Loucy (cell line): ENCODE data around the gene THSD7A.

Source experiments
- H2AFZ ChIP-seq: fragments of 200-600 bp; sonication (generic); 2 replicates; pipeline ENCODE4 v1.6.0; 2016; ENCODE audit warnings: antibody characterized with exemption, mild to moderate bottlenecking, low read length, moderate library complexity
- H3F3A ChIP-seq: fragments of 200-600 bp; 2 replicates; pipeline ENCODE4 v1.6.0; 2016; ENCODE audit warnings: antibody characterized with exemption, low read depth, mild to moderate bottlenecking
- H3K27me3 ChIP-seq: fragments of 200-600 bp; sonication (generic); 2 replicates; pipeline ENCODE4 v1.6.1; 2014; ENCODE audit warnings: low read length, mild to moderate bottlenecking; ENCODE audit not compliant: insufficient read depth, poor library complexity, severe bottlenecking
- H3K36me3 ChIP-seq: fragments of 200-600 bp; sonication (generic); 2 replicates; pipeline ENCODE4 v1.6.1; 2016; ENCODE audit warnings: low read length; ENCODE audit not compliant: insufficient read depth
- H3K4me1 ChIP-seq: fragments of 200-600 bp; sonication (generic); 2 replicates; pipeline ENCODE4 v1.5.1; 2014; ENCODE audit warnings: low read length, mild to moderate bottlenecking; ENCODE audit not compliant: insufficient read depth, poor library complexity, severe bottlenecking
- H3K4me2 ChIP-seq: fragments of 200-600 bp; sonication (generic); 2 replicates; pipeline ENCODE4 v1.6.0; 2014; ENCODE audit warnings: antibody characterized with exemption, low read length, low read depth, mild to moderate bottlenecking; ENCODE audit not compliant: poor library complexity, severe bottlenecking
- H3K4me3 ChIP-seq: fragments of 200-600 bp; sonication (generic); 2 replicates; pipeline ENCODE4 v1.5.1; 2014; ENCODE audit warnings: low read length, mild to moderate bottlenecking, mixed read lengths; ENCODE audit not compliant: poor library complexity, severe bottlenecking
- H3K79me2 ChIP-seq: fragments of 200-600 bp; sonication (generic); 2 replicates; pipeline ENCODE4 v1.6.1; 2014; ENCODE audit warnings: low read length; ENCODE audit not compliant: insufficient read depth
- H3K9ac ChIP-seq: fragments of 200-600 bp; sonication (generic); 2 replicates; pipeline ENCODE4 v1.6.0; 2014; ENCODE audit warnings: mild to moderate bottlenecking, low read depth, low read length, moderate library complexity; ENCODE audit not compliant: poor library complexity, severe bottlenecking
- H3K9me2 ChIP-seq: fragments of 200-600 bp; sonication (generic); replicated peaks from 2 replicates; pipeline ENCODE4 v1.6.1; 2016; ENCODE audit warnings: low read depth, low read length, mixed read lengths
- H3K9me3 ChIP-seq: fragments of 200-600 bp; sonication (generic); 2 replicates; pipeline ENCODE4 v1.6.1; 2014; ENCODE audit warnings: mild to moderate bottlenecking, antibody characterized with exemption, low read length, low read depth; ENCODE audit not compliant: insufficient read depth
- H4K20me1 ChIP-seq: fragments of 200-600 bp; sonication (generic); 2 replicates; pipeline ENCODE4 v1.6.0; 2014; ENCODE audit warnings: antibody characterized with exemption, low read length, mild to moderate bottlenecking; ENCODE audit not compliant: insufficient read depth, poor library complexity, severe bottlenecking
- EZH2phosphoT487 ChIP-seq: fragments of 200-600 bp; IDR thresholded peaks from 2 replicates; pipeline ENCODE4 v1.6.1; 2018; ENCODE audit warnings: antibody characterized with exemption, mild to moderate bottlenecking, moderate library complexity, borderline replicate concordance
- TF ChIP-seq, protein P1 (sequence below): fragments of 200-600 bp; sonication (generic); conservative IDR thresholded peaks from 2 replicates; pipeline ENCODE4 v1.5.1; 2014; ENCODE audit warnings: mild to moderate bottlenecking, antibody characterized with exemption, low read length

Gene THSD7A

DNA sequence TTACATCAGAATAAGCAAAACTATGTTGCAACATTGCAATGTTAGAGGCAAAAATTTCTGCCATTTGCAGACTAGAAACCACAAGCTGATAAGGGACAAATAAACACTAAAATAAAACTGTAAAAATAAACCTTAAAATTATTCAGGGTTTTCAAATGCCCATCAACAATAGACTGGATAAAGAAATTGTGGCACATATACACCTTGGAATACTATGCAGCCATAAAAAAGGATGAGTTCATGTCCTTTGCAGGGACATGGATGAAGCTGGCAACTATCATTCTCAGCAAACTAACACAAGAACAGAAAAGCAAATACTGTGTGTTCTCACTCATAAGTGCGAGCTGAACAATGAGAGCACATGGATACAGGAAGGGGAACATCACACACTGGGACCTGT, 473.4 kb downstream of the THSD7A start:
- 0 out of 2 replicates have a peak, but pooled peaks cover 5% of the 10 kb centered on the region for H3K9me3 ChIP-seq
- H3K36me3 ChIP-seq: no peaks in the 10 kb centered on the region
- no peak overlapping the region for H3K4me3 ChIP-seq
- no peaks in the 10 kb centered on the region for H3K4me1 ChIP-seq
- H3F3A ChIP-seq: no peaks in the 10 kb centered on the region
- no peaks in the 10 kb centered on the region for H3K27me3 ChIP-seq
- no peaks in the 10 kb centered on the region for H3K9me2 ChIP-seq
- H3K4me2 ChIP-seq: no peak overlapping the region
- H3K79me2 ChIP-seq: no peaks in the 10 kb centered on the region
- H4K20me1 ChIP-seq: no peaks in the 10 kb centered on the region
- H2AFZ ChIP-seq: no peak overlapping the region
- H3K9ac ChIP-seq: no peak overlapping the region
- TF ChIP-seq, protein P1, sequence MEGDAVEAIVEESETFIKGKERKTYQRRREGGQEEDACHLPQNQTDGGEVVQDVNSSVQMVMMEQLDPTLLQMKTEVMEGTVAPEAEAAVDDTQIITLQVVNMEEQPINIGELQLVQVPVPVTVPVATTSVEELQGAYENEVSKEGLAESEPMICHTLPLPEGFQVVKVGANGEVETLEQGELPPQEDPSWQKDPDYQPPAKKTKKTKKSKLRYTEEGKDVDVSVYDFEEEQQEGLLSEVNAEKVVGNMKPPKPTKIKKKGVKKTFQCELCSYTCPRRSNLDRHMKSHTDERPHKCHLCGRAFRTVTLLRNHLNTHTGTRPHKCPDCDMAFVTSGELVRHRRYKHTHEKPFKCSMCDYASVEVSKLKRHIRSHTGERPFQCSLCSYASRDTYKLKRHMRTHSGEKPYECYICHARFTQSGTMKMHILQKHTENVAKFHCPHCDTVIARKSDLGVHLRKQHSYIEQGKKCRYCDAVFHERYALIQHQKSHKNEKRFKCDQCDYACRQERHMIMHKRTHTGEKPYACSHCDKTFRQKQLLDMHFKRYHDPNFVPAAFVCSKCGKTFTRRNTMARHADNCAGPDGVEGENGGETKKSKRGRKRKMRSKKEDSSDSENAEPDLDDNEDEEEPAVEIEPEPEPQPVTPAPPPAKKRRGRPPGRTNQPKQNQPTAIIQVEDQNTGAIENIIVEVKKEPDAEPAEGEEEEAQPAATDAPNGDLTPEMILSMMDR: no peak
- no peak for TF ChIP-seq EZH2phosphoT487

DNA sequence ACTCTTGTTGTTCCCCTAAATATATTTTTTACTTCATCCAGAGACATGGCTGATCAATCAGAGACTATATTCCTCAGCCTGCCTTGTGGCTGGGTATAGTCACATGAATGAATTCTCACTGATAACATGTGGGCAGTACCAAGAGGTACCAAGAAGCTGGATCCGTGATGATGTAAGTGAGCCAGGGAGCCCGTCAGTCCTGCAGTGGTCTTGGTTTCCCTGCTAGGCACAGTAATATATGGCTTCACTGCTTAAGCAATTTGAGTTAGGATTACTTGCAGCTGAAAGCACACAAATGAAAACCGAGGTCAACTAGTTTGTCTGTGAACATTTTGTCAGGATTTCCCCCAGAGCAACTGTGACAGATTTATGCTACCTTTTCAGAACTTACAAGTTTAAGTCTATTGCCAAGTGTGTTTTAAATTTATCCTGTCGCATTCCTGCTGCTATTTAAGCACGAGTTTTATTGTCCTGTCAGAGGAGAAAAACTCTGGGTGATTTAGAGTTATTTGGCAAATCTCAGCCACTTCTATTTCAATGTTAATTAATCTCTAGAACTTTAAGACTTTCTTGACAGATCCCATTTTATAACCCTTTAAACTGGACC, 476.5 kb downstream of the THSD7A start:
- no peak for TF ChIP-seq EZH2phosphoT487
- Histone ChIP-seq H3K27me3 (no peaks in the 10 kb centered on the region), H3K4me2 (no peak overlapping the region), H3K9ac (no peak overlapping the region), H3K9me2 (no peaks in the 10 kb centered on the region), H3K36me3 (no peaks in the 10 kb centered on the region), H4K20me1 (no peaks in the 10 kb centered on the region), H3F3A (no peaks in the 10 kb centered on the region), H3K9me3 (0 out of 2 replicates have a peak, but pooled peaks cover 9% of the 10 kb centered on the region), H2AFZ (no peak overlapping the region), H3K4me1 (no peaks in the 10 kb centered on the region), H3K79me2 (no peaks in the 10 kb centered on the region), H3K4me3 (no peak overlapping the region)

DNA sequence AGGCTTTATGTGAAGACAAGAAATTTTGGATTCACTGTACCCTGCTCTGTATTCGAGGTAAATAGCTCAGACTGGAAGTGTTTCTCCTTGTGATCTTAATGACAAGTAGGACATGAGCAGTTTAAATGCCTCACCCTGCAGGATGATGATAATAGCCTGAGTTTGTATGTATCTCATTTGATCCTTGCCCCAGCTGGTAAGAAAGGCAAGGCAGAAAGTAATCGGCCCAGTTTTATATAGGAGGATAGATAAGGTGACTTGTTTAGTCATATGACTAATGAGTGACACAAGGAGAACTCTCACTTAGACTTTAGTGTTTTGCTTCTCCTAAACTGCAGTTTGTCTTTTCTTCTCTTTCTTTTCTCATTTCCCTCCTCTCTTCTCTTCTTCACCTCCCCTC, 485.7 kb downstream of the THSD7A start:
- Histone ChIP-seq H3F3A (no peaks in the 10 kb centered on the region), H3K9ac (no peak overlapping the region), H3K4me1 (peaks cover 30% of the 10 kb centered on the region), H3K9me2 (no peaks in the 10 kb centered on the region), H3K79me2 (no peaks in the 10 kb centered on the region), H3K4me2 (no peak overlapping the region), H3K9me3 (no peaks in the 10 kb centered on the region), H3K36me3 (no peaks in the 10 kb centered on the region), H2AFZ (no peak overlapping the region), H3K27me3 (no peaks in the 10 kb centered on the region), H4K20me1 (no peaks in the 10 kb centered on the region), H3K4me3 (no peak overlapping the region)
- no peak for TF ChIP-seq EZH2phosphoT487
- TF ChIP-seq, protein P1: no peak

DNA sequence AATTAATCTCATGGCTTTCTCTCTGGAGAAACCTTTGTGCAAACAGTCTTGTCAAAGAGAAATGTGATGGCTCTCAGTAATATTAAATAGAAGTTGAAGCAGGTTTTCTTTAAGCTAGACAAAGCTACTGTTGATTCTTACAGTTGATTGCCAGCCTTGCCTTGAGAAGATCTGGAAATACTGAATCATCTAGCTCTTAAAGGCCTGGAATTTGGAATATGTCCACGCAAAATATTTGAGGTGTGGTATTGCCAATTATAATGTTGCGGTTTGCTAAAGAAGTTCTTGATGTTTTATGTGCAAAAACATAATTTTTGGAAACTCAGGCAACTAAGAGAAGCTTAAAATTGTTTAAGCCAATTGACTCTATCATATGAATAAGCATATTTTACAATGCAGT, 486.4 kb downstream of the THSD7A start:
- Histone ChIP-seq H2AFZ (peak overlapping the region; percentile 25; the same call in 1 of the 2 replicates), H3K79me2 (no peaks in the 10 kb centered on the region), H3K9me2 (no peaks in the 10 kb centered on the region), H3F3A (no peaks in the 10 kb centered on the region), H3K4me2 (no peak overlapping the region), H3K9ac (no peak overlapping the region), H3K36me3 (no peaks in the 10 kb centered on the region), H3K9me3 (no peaks in the 10 kb centered on the region), H4K20me1 (no peaks in the 10 kb centered on the region), H3K27me3 (no peaks in the 10 kb centered on the region), H3K4me3 (no peak overlapping the region), H3K4me1 (peaks cover 30% of the 10 kb centered on the region)
- TF ChIP-seq, protein P1: no peak
- no peak for TF ChIP-seq EZH2phosphoT487
